Stimulated activated CD4-positive, alpha-beta T cell treated with anti-CD3 and anti-CD28 coated beads, Interleukin-15, amount 100 ng/mL, for 1 hour (primary cell): ENCODE results near the gene CDK2AP2.
"Not testable (repeated sequence)": the region's sequence is repeated elsewhere in the genome, so short reads cannot be mapped to it uniquely, and the experiment has no call there.

Experiments used
- DNase-seq, 2 donors: peaks; one replicate each; pipeline ENCODE4 v3.0.0-alpha.2; 2020; ENCODE audit warnings: low read depth in 1 of 2, low spot score in 1 of 2

Gene CDK2AP2

DNA sequence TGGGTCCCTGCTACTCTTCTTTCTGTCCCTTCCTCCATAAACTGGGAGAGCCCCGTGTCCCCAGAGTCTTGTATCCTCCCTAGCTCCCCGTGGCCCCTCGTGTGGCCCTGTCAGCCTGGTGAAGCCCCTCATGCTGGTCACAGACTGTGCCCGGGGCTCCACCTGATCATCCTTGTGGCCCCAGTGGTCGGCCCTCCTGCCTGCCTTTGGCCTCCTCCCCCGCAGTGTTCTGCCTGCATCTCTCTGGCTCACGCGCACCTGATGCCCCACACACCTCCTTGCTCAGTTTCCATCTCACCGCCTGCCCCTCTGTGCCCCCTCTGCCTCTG lies 16.5 kb upstream of the CDK2AP2 start:
- DNase-seq, result no peak

- no peak for DNase-seq
Observed at GRCh38 chr11:67523556-67524479, 15.9 kb upstream of the CDK2AP2 start.

DNA sequence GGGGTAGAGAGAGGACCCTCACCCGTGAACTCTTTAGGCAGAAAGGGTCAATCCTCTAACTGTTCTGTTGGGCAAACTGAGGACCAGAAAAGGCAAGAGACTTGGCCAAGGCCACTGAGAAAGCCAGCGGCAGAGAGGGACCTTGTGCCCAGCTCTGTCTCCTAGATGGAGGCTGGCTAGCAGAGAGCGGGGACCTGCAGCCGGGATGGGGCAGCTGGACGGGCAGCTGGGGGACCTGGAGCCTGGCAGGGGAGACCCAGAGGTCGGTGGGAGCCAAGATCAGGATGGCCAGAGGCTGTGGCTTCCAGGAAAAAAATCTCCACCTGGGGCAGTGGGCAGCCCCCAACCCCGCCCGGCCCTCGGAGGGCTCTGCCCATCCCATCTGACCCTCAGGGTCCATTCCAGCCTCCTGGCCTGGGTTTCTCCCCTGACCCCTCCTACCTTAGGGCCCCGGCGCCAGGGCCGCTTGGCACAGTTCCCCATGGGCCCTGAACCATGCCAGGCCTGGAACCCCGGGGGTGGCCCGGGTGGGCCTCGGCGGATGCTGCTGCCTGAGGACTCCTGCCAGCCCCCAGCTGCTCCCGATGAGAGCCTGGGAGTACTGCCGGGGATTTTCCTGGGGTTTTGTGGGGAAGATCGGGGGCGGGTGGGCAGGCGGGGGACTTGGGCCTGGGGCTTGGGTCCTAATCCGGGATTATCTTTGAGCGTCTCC lies 15.0 kb upstream of the CDK2AP2 start, which contains the start of gene CABP2:
TSS of gene CABP2 (minus strand) at position 603 of the 712 bp plus-strand sequence. CDS start at position 483, 120 bp downstream.
- DNase-seq, result no peak

DNA sequence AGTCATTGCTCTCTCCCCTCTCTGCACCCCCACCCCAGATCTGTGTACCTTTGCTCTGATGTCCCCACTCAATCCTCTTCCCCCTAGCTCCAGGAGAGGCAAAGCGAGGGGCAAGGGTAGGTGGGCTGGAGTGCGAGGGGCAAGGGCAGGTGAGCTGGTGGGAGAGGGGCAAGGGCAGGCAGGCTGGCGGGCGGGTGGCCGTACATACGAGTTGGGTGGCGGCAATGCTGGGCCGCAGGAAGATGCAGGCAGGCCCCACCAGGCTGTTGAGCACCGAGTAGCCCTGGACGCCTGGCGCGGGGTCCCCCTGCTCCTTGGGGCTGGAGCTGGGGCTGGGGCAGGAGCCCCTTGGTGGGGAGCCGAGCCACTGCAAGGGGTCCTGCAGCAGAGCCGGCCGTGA lies 14.4 kb upstream of the CDK2AP2 start:
- no peak for DNase-seq

- DNase-seq, result no peak
Observed at GRCh38 chr11:67521924-67522323, 14.0 kb upstream of the CDK2AP2 start.

GRCh38 chr11:67520856-67521824 lies 13.2 kb upstream of the CDK2AP2 start:
- DNase-seq, result no peak

- no peak for DNase-seq
Observed at GRCh38 chr11:67519726-67520125, 11.8 kb upstream of the CDK2AP2 start.

- DNase-seq, result no peak
Observed at GRCh38 chr11:67517784-67518552, 10.0 kb upstream of the CDK2AP2 start.

DNA sequence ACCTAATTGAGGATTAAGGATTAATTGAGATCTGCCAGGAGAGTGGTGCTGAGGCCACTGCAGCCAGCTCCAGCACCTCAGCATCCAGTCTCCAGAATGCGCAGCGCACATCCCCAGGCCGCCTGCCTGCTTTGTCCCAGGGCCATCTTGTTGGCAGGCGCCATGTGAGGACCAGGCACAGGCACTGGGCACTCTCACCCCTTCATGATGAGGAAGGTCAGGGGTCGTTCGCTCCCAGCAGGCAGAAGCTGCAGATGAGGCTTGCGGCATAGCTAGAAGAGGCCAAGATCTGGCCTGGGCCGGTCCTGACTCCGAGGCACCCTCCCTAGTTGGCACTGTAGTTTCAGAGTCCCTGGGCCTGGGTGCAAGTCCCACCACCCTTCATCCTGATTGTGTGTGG lies 8.8 kb upstream of the CDK2AP2 start:
- DNase-seq, result no peak

GRCh38 chr11:67514116-67514515 lies 6.2 kb upstream of the CDK2AP2 start:
- no peak for DNase-seq

GRCh38 chr11:67511558-67511957 lies 3.6 kb upstream of the CDK2AP2 start:
- DNase-seq, result not testable (repeated sequence)

GRCh38 chr11:67510023-67510345 lies 2.0 kb upstream of the CDK2AP2 start:
- no peak for DNase-seq

DNA sequence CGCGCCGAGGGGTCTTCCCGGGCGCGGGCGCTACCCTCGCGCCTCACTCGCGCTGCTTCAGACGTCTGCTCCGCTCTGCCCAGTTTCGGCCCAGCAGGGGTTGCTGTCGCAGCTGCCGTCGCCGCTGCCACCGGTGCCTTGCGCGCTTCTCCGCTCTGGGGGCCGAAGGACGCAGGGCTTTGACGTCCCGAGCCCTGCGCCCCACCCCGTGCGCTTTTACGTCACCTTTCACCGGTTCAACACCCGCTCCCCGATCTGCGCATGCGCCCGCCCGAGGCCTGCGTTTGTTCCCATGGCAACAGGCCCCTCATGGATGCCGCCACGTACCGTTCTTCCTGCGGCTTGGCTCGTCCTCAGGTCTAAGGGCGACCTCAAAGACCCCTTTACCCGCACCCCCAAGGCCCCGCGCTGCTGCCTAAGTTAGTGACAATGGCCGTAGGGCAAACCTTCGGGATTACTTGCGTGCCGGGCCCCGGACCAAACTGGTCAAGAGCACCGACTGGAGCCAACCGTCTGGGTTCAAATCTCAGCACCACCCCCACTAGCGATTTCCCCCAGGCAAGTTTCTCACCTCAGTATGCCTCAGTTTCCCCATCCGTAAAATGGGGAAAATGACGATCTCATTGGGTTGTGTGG lies 642 bp upstream of the CDK2AP2 start:
- DNase-seq, result peak; percentile 97 to 98

DNA sequence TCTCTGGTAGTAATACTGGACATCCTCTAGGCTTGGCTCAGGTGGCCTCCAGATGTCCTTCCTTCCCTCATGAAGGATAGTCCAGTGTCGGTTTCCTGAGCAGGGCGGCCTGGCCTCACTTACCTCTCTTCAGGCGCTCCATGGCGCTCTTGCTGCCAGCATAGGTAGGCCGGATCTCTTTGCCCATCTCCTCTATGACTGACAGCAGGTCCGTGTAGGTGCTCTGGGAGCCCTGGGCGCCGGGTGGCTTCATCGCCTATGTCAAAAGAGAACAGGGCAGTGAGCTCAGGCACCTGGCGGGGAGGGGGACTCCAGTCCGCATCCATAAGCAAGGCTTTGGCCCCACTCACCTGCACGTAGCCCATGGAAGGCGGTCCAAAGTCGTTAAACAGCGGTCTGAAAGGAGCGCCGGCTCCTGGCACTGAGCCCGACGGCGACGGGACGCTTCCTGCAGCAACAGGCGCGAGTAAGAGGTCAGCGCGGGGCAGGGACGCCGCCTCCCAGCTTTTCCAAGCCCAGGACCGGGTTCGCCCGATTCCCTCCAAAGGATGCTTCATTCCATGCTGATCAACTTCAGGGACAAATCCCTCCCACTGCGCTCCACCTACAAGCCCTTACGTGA lies 609 bp downstream of the CDK2AP2 start:
- no peak for DNase-seq

- DNase-seq, result no peak
Observed at GRCh38 chr11:67506426-67507051, 1.4 kb downstream of the CDK2AP2 start.

DNA sequence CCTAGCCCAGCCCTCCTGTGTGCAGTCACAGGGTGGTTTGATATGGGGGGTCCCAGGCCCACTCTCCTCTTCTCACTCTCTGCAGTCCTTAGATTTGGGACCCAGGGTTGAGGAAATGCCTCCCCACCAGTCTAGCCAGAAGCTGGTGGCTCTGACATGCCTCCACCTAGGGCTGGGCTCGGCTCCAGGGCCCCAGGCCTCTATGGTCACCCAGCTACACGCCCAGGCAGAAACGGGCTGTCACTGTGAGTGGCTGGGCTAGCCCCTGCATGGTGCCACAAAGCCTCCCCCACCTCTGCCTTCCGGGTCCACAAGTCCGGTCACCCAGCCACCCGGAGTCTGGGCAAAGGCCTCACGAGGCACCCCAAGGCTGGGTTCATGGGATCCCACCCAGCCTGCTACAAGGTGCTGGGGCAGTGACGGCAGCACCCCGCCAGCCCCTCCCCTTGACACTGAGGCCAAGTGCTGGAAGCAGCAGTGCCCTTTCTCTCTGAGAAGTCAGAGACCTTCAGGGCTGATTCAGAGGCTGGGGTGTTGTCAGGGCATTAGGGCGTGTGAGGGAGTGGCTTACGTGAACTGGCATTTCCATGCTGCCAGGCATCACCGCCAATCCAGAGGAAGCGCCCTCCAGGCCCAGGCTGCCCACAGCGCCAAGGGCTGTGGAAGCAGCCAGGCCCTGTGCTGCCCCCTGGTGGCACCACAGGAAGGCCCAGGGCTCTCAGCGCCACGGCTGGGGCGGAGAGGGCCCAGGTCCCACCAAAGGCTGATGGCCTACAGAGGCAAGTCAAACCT lies 2.2 kb downstream of the CDK2AP2 start:
- DNase-seq, result peak; percentile 84 to 86

GRCh38 chr11:67504950-67505581 lies 2.9 kb downstream of the CDK2AP2 start, which contains the start of gene PITPNM1:
Gene PITPNM1 (minus strand): TSS chr11:67505363. CDS start chr11:67504180, 1,183 bp downstream.
- peak; percentile 56 to 67 for DNase-seq
